Hematopoietic multipotent progenitor cell treated with erythropoietin and hydrocortisone succinate and interleukin-3 and kit ligand, for 4 days (in vitro differentiated cells): ENCODE data around the gene COG1.

Experiments used
- DNase-seq: peaks from one replicate; pipeline ENCODE4 v3.0.0-alpha.2; 2015

The COG1 gene

GRCh38 chr17:73199751-73200317 lies 7.0 kb downstream of the COG1 start:
- no peak for DNase-seq

- DNase-seq: no peak
Measured at GRCh38 chr17:73200476-73200875, 7.6 kb downstream of the COG1 start.

- DNase-seq: no peak
Measured at GRCh38 chr17:73201215-73202069, 8.6 kb downstream of the COG1 start.

GRCh38 chr17:73203135-73203787 lies 10.4 kb downstream of the COG1 start:
- DNase-seq: peak; percentile 17

DNA sequence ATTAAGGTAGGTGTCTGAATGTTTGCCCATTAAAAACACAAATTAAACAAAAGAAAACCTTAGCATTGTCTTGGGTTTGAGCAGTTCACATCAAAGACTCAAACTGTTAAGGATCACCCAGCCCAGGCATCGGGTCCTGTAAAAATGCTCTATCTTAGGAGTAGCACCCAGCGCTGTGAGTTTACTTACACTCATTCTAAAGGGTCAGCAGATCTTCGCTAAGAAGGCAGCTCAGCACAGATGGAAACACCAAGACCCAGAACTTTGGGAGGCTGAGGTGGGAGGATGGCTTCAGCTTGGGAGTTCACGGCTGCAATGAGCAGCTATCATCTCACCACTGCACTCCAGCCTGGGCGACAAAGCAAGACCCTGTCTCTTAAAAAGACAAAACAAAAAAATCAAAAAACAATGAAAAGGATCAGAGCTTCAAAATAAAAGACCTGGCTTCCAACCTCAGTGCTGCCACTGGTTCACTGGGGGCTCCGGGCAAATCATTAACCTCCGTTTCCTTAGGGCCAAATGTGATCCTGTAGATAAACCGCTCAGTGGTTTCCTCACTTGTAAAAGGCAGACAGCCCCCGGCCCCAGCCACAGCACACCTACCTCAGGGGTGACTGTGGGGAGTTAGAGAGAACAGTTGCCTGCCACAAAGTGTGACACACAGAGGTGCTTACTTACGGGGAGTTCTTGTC lies 11.1 kb downstream of the COG1 start:
- peak; percentile 70 for DNase-seq

DNA sequence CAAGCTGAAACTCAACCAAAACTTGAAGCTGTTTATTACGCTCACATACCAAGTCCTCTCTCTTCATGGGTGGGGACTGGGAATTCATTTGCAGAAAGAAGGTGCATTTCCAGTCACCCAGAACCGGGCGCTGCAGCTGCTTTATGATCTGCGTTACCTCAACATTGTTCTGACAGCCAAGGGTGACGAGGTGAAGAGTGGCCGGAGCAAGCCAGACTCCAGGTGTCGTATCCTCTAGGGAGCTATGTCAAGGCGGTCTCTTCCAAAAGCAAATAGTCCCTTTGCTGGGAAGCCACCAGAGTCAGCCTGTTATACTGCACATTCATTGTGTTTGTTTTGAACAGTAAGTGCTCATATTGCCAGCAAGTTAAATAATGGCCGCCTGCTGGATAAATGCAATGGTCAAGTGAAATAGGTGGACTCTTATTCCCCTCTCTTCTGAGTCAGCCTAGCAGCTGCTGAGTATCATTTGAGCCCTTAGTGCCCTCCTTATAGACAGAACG lies 12.7 kb downstream of the COG1 start:
- no peak for DNase-seq

DNA sequence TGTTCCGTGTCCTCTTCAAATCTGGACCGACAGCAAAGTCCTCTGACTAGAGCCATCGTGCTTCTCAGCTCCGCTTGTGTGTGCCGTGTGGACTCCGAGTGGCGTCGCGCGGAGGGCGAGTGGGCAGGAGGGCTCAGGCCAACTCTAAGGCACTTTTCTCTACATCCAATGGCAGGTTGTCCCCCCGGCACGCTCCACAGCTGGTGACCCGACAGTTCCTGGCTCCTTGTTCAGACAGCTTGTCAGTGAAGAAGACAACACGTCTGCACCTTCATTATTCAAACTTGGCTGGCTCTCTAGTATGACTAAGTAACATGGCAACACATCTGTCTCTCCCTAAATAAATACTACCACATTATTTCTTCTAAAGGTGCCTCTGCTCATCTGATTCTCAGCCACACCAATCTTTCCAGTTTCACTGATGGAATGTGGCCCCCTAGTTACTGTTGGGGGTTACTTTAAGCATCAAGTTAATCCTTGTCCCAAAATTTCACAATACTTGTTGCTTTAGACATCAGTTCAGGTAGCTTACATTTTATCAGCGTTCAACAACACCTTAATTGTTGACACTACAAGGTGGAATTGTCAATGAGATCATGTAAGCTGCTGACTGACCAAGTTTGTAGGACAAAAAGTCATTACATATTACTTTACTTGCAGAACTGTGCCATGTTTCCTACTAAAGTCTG lies 15.4 kb downstream of the COG1 start:
- no peak for DNase-seq

DNA sequence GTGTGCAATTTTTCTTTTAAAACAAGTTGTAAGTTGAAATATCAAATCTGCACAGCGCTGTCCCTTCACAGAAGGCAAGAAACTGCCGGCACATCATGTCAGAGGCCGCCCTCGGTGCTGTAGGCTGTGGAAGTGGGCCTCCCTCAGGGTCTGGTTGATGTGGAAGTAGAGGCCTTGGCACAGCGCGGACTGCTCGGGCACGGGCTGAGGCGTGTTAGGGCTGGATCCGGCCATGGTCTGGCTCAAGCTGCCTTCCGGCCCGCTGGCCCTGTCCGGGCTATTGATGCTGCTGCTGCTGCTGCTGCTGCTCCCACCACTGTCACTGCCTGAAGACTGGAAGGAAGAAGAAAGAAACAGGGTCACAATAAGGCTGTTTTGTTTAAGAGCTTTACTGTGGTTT lies 16.6 kb downstream of the COG1 start:
- no peak for DNase-seq

GRCh38 chr17:73210002-73210678 lies 17.3 kb downstream of the COG1 start:
- DNase-seq: peak; percentile 77

DNA sequence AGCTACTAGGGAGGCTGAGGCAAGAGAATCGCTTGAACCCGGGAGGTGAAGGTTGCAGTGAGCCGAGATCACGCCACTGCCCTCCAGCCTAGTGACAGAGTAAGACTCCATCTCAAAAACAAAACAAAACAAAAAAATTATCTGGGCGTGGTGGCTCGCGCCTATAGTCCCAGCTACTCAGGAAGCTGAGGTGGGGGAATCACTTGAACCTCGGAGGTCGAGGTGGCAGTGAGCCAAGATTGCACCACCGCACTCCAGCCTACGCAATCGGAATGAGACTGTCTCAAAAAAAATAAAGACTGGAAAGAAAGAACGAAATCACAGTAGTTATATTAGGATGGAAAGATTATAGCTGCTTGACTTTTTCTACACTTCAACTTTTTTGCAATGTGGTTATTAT lies 18.9 kb downstream of the COG1 start:
- DNase-seq: peak; percentile 63

- DNase-seq: no peak
Measured at GRCh38 chr17:73214008-73214407, 21.2 kb downstream of the COG1 start.

- DNase-seq: no peak
Measured at GRCh38 chr17:73214851-73215250, 22.0 kb downstream of the COG1 start.

DNA sequence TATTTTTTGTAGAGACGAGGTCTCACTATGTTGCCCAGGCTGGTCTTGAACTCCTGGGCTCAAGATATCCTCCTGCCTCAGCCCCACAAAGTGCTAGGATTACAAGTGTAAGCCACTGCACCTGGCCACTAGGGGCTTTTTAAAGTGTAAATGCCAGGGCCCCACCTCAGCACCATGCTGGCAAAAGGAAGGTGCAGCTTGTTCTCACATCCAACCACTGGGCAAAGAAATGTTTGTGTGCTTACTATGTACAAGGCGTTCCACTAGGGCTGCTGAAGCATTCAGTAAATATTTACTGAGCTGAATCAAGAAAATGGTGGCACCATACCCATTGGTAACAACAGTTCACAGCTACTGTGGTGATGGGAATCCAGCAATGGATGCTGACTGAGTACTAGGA lies 22.6 kb downstream of the COG1 start:
- no peak for DNase-seq

GRCh38 chr17:73223626-73224230 lies 30.9 kb downstream of the COG1 start:
- DNase-seq: no peak

- DNase-seq: no peak
Measured at GRCh38 chr17:73224237-73224636, 31.4 kb downstream of the COG1 start.

GRCh38 chr17:73224663-73225305 lies 31.9 kb downstream of the COG1 start:
- DNase-seq: no peak

DNA sequence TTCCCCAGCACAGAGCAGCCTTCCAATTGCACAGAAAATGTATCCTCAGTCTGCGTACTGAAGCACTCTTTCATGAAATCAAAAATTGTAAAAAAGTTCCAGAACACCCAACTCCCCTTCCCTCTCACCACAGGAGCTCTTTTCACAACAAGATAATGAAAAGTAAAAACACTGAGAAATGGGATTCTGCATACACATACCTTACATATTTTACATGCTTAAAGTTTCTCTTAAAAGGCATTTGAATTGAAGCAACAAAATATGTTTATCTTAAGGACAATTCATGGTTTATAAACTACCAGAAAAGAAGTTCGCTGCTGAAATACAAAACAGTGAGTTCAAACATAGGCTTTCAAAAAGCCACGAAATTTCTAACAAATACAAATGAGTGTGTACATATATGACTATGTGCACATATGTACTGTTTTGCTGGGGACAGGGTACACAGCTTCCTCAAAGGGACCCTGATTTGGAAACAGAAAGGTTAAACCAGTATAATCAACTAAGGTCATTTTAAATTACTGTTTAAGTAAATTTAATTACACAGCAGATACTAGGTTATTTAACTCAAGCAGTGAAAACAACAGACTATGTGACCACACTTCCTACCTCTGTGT lies 33.8 kb downstream of the COG1 start:
- DNase-seq: no peak

- DNase-seq: peak; percentile 19
Measured at GRCh38 chr17:73227379-73227778, 34.5 kb downstream of the COG1 start.

DNA sequence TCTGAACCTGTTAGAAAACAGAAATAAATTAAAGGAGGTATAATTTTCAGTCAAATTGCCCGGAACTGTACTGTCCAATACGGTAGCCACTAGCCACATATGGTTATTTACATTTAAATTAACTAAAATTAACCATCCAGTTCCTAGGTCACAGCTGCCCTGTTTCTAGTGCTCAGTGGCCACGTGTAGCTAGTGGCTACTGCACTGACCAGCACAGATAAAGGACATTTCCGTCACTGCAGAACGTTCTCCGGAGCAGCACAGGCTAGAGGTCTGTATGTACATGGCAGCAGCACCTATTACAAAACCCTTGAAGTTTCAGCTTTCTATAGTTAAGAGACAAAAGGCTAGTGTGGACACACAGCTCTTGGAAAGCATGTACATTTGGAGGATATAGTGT lies 35.1 kb downstream of the COG1 start:
- DNase-seq: no peak

DNA sequence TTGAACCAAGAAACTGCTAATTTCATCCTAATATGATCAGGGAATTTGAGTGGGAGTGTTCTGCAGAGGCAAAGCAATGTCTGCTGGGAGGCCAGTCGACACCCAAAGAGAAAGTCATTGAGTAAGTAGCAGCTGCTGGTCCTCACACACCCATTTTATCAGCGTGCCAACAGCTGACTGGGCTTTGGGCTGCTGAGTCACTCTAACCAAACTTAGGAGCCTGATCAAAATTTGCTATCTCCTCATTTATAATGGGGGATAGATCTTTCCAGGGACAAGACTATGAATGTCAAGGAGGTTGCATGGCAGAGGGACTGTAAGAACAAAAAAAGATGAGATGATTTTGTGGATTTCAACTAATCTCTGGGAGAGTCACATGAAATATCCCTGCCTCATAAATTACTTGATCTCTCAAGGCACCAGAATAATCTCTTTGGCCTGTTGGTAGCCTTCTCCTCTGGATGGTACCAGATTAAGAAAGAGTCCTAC lies 35.9 kb downstream of the COG1 start:
- peak; percentile 93 for DNase-seq
